C4-2B (cell line): ENCODE measurements around the gene JAZF1.

Experiments used
- H3K27ac ChIP-seq: fragments of 450-650 bp; 2 replicates; pipeline ENCODE4 v1.5.1; 2017
- ZFX ChIP-seq: fragments of 450-650 bp; IDR thresholded peaks from 2 replicates; pipeline ENCODE4 v1.6.1; 2017
- TF ChIP-seq, protein P1 (sequence below): fragments of 450-650 bp; conservative IDR thresholded peaks from 2 replicates; pipeline ENCODE4 v1.5.1; 2017; ENCODE audit warnings: mild to moderate bottlenecking

JAZF1 gene

DNA sequence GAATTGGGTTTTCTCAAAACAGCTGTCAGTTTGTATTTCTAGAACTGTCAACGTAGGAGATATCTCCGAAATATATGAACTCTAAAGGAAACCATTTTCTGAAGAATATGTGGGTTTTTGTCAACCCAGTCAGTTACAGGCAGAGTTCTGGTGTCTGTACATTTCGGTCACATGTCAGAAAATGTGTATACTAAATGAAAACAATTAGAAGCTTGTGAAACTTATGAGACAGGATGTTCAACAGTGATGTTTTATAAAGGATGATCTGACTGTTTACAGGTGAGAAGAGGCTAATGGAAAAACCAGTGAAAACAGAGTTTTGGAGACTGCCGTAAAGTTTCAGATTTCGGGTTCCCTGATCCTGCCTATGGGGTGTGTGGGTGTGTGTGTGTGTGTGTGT, 6.2 kb downstream of the JAZF1 start:
- no peak overlapping the region for H3K27ac ChIP-seq
- TF ChIP-seq ZFX, result no peak
- TF ChIP-seq, protein P1, sequence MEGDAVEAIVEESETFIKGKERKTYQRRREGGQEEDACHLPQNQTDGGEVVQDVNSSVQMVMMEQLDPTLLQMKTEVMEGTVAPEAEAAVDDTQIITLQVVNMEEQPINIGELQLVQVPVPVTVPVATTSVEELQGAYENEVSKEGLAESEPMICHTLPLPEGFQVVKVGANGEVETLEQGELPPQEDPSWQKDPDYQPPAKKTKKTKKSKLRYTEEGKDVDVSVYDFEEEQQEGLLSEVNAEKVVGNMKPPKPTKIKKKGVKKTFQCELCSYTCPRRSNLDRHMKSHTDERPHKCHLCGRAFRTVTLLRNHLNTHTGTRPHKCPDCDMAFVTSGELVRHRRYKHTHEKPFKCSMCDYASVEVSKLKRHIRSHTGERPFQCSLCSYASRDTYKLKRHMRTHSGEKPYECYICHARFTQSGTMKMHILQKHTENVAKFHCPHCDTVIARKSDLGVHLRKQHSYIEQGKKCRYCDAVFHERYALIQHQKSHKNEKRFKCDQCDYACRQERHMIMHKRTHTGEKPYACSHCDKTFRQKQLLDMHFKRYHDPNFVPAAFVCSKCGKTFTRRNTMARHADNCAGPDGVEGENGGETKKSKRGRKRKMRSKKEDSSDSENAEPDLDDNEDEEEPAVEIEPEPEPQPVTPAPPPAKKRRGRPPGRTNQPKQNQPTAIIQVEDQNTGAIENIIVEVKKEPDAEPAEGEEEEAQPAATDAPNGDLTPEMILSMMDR, result no peak

DNA sequence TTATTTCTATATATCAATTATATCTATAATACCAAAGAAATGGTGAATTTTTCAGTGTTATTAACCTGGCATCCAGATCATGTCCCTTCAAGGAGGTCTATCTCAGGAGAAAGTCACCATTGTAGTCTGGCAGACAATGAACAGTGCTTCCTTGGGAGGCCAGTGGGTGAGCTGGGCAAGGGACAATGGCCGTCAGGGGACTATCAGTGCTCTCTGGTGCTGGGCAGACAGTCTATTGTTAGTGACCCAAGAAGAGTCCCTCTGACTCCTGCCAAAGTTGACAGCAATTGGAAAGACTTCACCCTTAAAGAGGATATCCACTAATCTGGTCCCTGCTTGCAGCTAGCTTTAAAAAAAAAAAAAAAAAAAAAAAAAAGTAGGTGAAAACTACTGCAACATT, 7.1 kb downstream of the JAZF1 start:
- H3K27ac ChIP-seq, result no peak overlapping the region
- no peak for TF ChIP-seq ZFX
- TF ChIP-seq, protein P1, result no peak

DNA sequence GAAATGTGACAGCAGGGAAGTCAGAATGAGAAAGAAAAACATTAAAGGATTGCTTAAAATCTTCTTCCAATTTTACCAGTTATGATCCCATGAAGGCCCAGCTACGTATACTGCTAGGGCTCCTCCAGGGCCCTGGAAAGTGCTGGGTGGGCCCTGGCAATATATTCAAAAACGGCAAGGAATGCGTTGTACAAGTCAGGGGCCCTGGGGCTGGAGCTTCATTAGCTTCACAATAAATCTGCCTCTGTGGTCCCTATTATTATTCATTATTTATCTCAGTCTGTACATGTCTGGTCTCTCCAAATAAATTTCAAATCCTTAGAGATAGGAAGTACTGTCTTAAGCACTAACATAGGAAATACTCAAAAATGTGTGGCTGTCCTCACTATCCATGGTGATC, 7.6 kb downstream of the JAZF1 start:
- H3K27ac ChIP-seq, result no peak overlapping the region
- TF ChIP-seq ZFX, result no peak
- TF ChIP-seq, protein P1, result no peak

DNA sequence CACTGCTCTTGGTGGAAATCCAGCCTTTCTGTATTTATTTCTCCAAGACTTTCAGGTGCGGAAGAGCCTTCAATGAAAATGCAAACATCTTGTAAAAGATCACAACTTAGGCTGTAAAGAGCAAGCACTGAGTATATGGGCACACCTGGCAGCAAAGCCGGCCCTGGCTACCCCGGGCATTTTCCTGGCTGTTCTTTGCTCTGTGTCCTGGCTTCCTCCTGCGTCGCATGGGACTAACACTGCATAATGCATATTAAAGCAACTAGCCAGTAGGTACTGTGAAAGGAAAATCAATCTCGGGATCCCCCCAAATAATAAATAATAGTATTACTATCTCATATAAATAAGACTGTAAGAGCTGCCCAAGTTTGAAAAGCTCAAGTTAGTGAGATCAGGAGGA, 9.9 kb downstream of the JAZF1 start:
- no peak overlapping the region for H3K27ac ChIP-seq
- no peak for TF ChIP-seq ZFX
- TF ChIP-seq, protein P1, result no peak

DNA sequence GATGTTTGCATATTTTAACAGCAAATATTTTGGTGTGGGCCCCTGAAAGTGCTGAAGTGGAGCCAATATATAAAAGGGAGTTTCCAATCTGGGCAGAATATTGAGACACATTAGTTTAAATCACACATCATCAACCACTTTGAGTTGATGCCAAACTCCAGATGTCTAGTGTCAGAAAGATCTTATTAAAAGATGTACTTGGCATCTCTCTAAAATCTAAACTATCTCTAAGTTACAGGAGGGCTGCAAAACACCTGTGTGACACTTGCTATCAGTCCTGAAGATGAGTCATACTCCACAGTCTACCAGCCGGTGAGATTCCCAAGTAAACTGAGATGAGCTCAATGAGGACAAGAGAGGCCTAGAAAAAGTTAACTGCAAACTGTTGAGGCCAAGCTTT, 11.4 kb downstream of the JAZF1 start:
- no peak overlapping the region for H3K27ac ChIP-seq
- TF ChIP-seq, protein P1, result no peak
- TF ChIP-seq ZFX, result no peak

DNA sequence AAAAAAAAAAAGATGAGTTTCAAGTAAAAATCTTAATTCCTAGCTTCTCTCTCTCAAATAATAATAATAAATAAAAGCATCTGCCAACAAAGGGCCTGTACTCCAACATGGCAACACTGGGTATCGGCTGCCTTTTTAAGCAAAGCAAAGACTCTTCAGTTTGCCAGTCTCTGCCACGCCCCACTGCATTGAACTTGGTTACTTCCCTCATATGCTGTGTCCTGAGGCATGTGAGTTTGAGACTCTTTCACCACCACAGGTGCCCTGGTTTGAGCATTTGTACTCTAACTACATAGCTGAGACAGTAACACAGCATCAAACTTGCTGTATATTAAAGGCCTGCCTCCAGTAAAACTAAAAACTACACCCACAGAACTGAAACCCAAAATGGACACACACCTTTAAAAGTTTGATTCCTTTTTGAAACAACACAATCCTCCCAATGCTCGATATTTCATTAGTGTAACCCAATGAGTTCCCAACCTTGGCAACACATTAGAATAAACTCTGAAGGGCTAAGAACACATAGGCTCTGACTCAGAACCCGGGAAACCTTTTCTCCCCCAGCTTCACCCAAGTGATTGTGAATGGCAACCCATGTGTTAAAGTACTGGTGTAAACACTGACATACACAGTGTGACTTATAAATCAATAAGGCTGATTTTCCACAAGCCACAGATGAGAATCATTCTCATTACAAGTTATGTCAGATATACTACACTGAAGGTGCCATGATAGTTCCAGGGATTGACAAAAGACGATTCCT, 12.0 kb downstream of the JAZF1 start:
- TF ChIP-seq ZFX, result no peak
- TF ChIP-seq, protein P1, result no peak
- H3K27ac ChIP-seq, result no peak overlapping the region

DNA sequence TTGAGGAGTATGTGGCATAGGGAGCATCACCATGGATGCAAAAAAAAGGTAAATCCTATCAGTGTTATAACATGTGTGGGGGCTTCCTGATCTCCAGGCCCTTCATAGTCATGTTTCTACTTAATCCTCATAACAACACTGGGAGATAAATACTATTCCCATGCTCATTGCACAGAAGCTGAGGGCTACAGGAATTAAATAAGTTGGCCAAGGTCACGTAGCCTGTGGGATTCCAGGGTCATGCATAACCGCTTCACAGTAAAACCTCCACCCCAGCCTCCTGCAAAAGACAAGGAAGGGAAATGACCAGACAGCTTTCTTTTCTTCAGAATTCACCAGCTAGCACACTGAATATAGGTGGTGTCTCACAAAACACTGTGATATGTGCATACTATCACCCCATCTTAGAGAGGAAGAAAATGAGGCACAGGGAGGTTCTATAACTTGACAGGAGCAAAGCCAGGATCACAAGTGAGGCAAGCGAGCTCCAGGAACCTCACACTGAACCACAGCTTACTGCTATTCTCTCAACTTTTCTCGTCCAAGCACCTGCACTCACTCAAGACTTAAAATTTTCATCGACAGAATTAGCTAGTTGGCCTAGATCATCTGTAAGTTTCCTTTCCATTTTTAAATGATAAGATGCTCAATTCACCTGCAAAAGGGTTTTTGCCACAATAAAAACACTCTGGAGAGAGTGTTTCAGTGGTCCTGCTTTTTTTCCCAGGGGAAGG, 13.4 kb downstream of the JAZF1 start:
- TF ChIP-seq ZFX, result no peak
- TF ChIP-seq, protein P1, result no peak
- no peak overlapping the region for H3K27ac ChIP-seq
